CD14-positive monocyte (primary cell): ENCODE data around the gene CABP1. TPM values are rescaled to one million over a fixed set of nuclear protein-coding genes. Genes with fewer than 3 reads are reported as not detected.

Experiments used
- DNase-seq, 3 donors: peaks; one replicate each; pipeline ENCODE4 v3.0.0-alpha.2; 2011 to 2022
- H2AFZ ChIP-seq: 2 replicates; pipeline ENCODE4 v1.6.0; 2012; ENCODE audit warnings: mild to moderate bottlenecking, low read depth, low read length, inconsistent platforms; ENCODE audit not compliant: insufficient read depth, poor library complexity, severe bottlenecking
- H3K27ac ChIP-seq, 2 donors: 1 replicate in 1 of 2; 2 replicates in 1 of 2; pipeline ENCODE4 v1.5.1; 2012 to 2013; ENCODE audit warnings: low read length in 2 of 2, control low read depth in 1 of 2, inconsistent platforms in 1 of 2, low read depth in 1 of 2, mild to moderate bottlenecking in 1 of 2
- H3K27me3 ChIP-seq, 2 donors: one replicate each; pipeline versions ENCODE4 v1.6.0 to v1.6.1; 2011 to 2013; ENCODE audit warnings: low read length in 2 of 2; ENCODE audit not compliant: control insufficient read depth in 2 of 2, insufficient read depth in 2 of 2
- H3K36me3 ChIP-seq, 2 donors: replicated peaks in 1 of 2; 1 replicate in 1 of 2; 2 replicates in 1 of 2; pipeline versions ENCODE4 v1.5.1 to v1.6.1; 2012 to 2013; ENCODE audit warnings: low read length in 2 of 2, control low read depth in 1 of 2, inconsistent platforms in 1 of 2, mild to moderate bottlenecking in 1 of 2; ENCODE audit not compliant: insufficient read depth in 2 of 2, control insufficient read depth in 1 of 2
- H3K4me1 ChIP-seq, 2 donors: 1 replicate in 1 of 2; 2 replicates in 1 of 2; pipeline versions ENCODE4 v1.5.1 to v1.6.1; 2012 to 2013; ENCODE audit warnings: low read length in 2 of 2, control low read depth in 1 of 2, inconsistent platforms in 1 of 2, mild to moderate bottlenecking in 1 of 2, moderate library complexity in 1 of 2; ENCODE audit not compliant: insufficient read depth in 2 of 2, control insufficient read depth in 1 of 2
- H3K4me2 ChIP-seq: replicated peaks from 2 replicates; pipeline ENCODE3; 2012; ENCODE audit warnings: low read length, moderate library complexity, mild to moderate bottlenecking; ENCODE audit not compliant: poor library complexity, severe bottlenecking; ENCODE audit errors: extremely low read depth
- H3K4me3 ChIP-seq, 3 experiments: fragments of 200-600 bp in 1 of 3; sonication (generic) in 1 of 3; replicated peaks in 1 of 3; 1 replicate in 2 of 3; 2 replicates in 1 of 3; pipeline ENCODE4 v1.5.1; 2011 to 2013; ENCODE audit warnings: low read length in 3 of 3, mild to moderate bottlenecking in 3 of 3, control low read depth in 2 of 3, low read depth in 2 of 3, inconsistent platforms in 1 of 3, moderate library complexity in 1 of 3
- H3K79me2 ChIP-seq: 2 replicates; pipeline ENCODE4 v1.6.0; 2012; ENCODE audit warnings: mild to moderate bottlenecking, control low read depth, inconsistent platforms, low read length, moderate library complexity; ENCODE audit not compliant: insufficient read depth
- H3K9ac ChIP-seq: 2 replicates; pipeline ENCODE4 v1.6.0; 2017; ENCODE audit warnings: low read length, mild to moderate bottlenecking; ENCODE audit not compliant: insufficient read depth, poor library complexity, severe bottlenecking
- H3K9me3 ChIP-seq, 2 donors: replicated peaks in 1 of 2; 1 replicate in 1 of 2; 2 replicates in 1 of 2; pipeline versions ENCODE4 v1.5.1 to v1.6.1; 2012 to 2013; ENCODE audit warnings: low read length in 2 of 2, control low read depth in 1 of 2; ENCODE audit not compliant: control insufficient read depth in 1 of 2, insufficient read depth in 1 of 2
- H4K20me1 ChIP-seq: 2 replicates; pipeline ENCODE4 v1.6.0; 2012; ENCODE audit warnings: mild to moderate bottlenecking, low read length, control low read depth, moderate library complexity; ENCODE audit not compliant: insufficient read depth
- H3K27ac Mint-ChIP-seq, 7 donors: one replicate each; pipeline ENCODE4 v1.8.0; 2020; ENCODE audit warnings: mild to moderate bottlenecking in 7 of 7, mixed read lengths in 7 of 7, moderate library complexity in 6 of 7, inconsistent platforms in 2 of 7
- H3K27me3 Mint-ChIP-seq, 3 donors: one replicate each; pipeline ENCODE4 v1.8.0; 2021 to 2022; ENCODE audit warnings: low read depth in 3 of 3, mild to moderate bottlenecking in 3 of 3, mixed read lengths in 3 of 3, moderate library complexity in 3 of 3, inconsistent platforms in 1 of 3
- H3K36me3 Mint-ChIP-seq, 2 donors: one replicate each; pipeline ENCODE4 v1.8.0; 2020; ENCODE audit warnings: mixed read lengths in 2 of 2, inconsistent platforms in 1 of 2, mild to moderate bottlenecking in 1 of 2
- H3K4me1 Mint-ChIP-seq: one replicate; pipeline ENCODE4 v1.8.0; 2020; ENCODE audit warnings: mild to moderate bottlenecking, mixed read lengths
- H3K4me3 Mint-ChIP-seq, 2 donors: one replicate each; pipeline ENCODE4 v1.8.0; 2020; ENCODE audit warnings: mild to moderate bottlenecking in 2 of 2, mixed read lengths in 2 of 2, moderate library complexity in 1 of 2
- H3K9me3 Mint-ChIP-seq, 7 donors: one replicate each; pipeline ENCODE4 v1.8.0; 2020 to 2022; ENCODE audit warnings: mixed read lengths in 7 of 7, mild to moderate bottlenecking in 6 of 7, moderate library complexity in 6 of 7, inconsistent platforms in 2 of 7
- CTCF ChIP-seq: fragments of 200-600 bp; IDR thresholded peaks from one replicate; pipeline ENCODE4 v1.8.0; 2022; ENCODE audit warnings: antibody characterized with exemption, mild to moderate bottlenecking
- WGBS: methylation state at CpG from one replicate; pipeline ENCODE4 v1.1.5; 2013; ENCODE audit warnings: missing lambda C conversion rate; ENCODE audit not compliant: insufficient coverage; 5-methylcytosine and 5-hydroxymethylcytosine counted together
- intact Hi-C, 2 donors: fragments of 100-400 bp; cut with micrococcal nuclease; formaldehyde crosslinking; loops; one replicate each; pipeline versions ENCODE4 v1.15.0 to v1.15.1; 2023
- polyA plus RNA-seq, 3 donors: library from polyadenylated mRNA; depleted of rRNA in 1 of 3; unstranded in 2 of 3; stranded (reverse) in 1 of 3; fragments of 300-500 nt in 2 of 3; fragments of >200 nt in 1 of 3; fragmentation: Illumina TruSeq in 2 of 3; gene quantifications; 1 replicate in 2 of 3; 2 replicates in 1 of 3; pipeline ENCODE4 v1.2.3, GENCODE V29; 2012 to 2021

Gene CABP1
- polyA plus RNA-seq, 3 donors = 0.19 to 0.43 TPM; not detected in 1

- Mint-ChIP-seq H3K27me3 (peaks cover 0 to 2% (median 0%) of the 10 kb centered on the region in 3 donors), H3K9me3 (no peaks in the 10 kb centered on the region), H3K27ac (peak overlapping the region in 3 of 7 donors; percentile 44 to 58 (median 44)), H3K36me3 (peaks cover 71 to 83% of the 10 kb centered on the region in 2 donors), H3K4me3 (no peak overlapping the region), H3K4me1 (peaks cover 32% of the 10 kb centered on the region)
- no peaks in the 10 kb centered on the region for H3K27me3 ChIP-seq
- DNase-seq = no peak
- no peaks in the 10 kb centered on the region for H3K9me3 ChIP-seq
- peaks cover 52% of the 10 kb centered on the region for H3K79me2 ChIP-seq
- WGBS = 100% methylated on average over 3 of the region's 6 CpGs
- no peak overlapping the region for H3K4me2 ChIP-seq
- no peak overlapping the region for H3K9ac ChIP-seq
- peak overlapping the region in 1 of 2 donors; percentile 86 for H3K27ac ChIP-seq
- intact Hi-C loops = no loop called here
- TF ChIP-seq CTCF = no peak
- peaks cover 57 to 77% of the 10 kb centered on the region in 2 donors for H3K36me3 ChIP-seq
- H4K20me1 ChIP-seq = peaks cover 23% of the 10 kb centered on the region
- no peak overlapping the region for H2AFZ ChIP-seq
- no peak overlapping the region for H3K4me3 ChIP-seq
- peaks cover 21 to 34% of the 10 kb centered on the region in 2 donors for H3K4me1 ChIP-seq
Measured at GRCh38 chr12:120696626-120697025, 56.2 kb downstream of the CABP1 start.

GRCh38 chr12:120697344-120697743, 56.9 kb downstream of the CABP1 start:
- Mint-ChIP-seq H3K27me3 (peaks cover 0 to 2% (median 0%) of the 10 kb centered on the region in 3 donors), H3K36me3 (peaks cover 76 to 85% of the 10 kb centered on the region in 2 donors), H3K4me1 (peaks cover 27% of the 10 kb centered on the region), H3K4me3 (no peak overlapping the region), H3K9me3 (no peaks in the 10 kb centered on the region), H3K27ac (peak overlapping the region in 3 of 7 donors; percentile 6 to 39 (median 18))
- H3K36me3 ChIP-seq = peaks cover 61 to 84% of the 10 kb centered on the region in 2 donors
- no peak overlapping the region for H2AFZ ChIP-seq
- H3K4me3 ChIP-seq = no peak overlapping the region
- intact Hi-C loops = no loop called here
- no peaks in the 10 kb centered on the region for H3K9me3 ChIP-seq
- H4K20me1 ChIP-seq = peaks cover 16% of the 10 kb centered on the region
- TF ChIP-seq CTCF = no peak
- H3K4me2 ChIP-seq = no peak overlapping the region
- no peak overlapping the region for H3K9ac ChIP-seq
- DNase-seq = no peak
- no peaks in the 10 kb centered on the region for H3K27me3 ChIP-seq
- no CpG with 5 or more reads among the region's 1 CpG for WGBS
- H3K4me1 ChIP-seq = peaks cover 21 to 27% of the 10 kb centered on the region in 2 donors
- H3K79me2 ChIP-seq = peaks cover 45% of the 10 kb centered on the region
- peak overlapping the region in 1 of 2 donors; percentile 86 for H3K27ac ChIP-seq
